GM04504 (cell line): ENCODE data around the gene GRK3.

ENCODE experiments used
- DNase-seq: peaks from one replicate; pipeline ENCODE4 v3.0.0-alpha.2; 2012; ENCODE audit warnings: low read depth

Gene GRK3

DNA sequence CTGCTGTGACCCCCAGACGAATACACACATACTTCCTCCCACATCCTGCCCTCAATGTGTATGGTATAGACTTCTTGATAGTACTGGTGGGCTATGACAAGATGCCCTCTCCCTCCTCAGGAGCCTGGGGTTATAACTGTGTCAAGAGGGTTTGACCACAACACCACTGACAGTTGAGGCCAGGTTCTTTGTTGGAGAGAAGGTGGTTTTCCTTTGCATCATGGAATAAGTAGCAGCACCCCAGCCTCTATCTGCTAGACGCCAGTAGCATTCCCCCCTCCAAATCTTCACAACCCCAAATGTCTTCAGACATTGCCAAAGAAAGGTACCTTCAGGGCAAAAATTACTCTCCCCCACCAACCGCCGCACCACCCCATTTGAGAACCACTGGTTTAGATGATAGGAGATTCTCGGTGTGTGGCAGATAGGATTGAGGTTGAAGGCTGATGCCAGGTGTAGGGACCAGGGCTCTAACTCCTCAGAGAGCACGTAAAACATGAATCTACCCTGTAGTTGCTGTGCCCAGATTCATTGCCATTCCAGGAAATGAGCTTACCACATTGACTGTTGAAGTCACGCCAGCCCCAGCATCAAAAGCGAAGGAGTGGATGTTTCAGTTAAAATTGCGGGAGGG, 172.0 kb downstream of the GRK3 start:
- no peak for DNase-seq

DNA sequence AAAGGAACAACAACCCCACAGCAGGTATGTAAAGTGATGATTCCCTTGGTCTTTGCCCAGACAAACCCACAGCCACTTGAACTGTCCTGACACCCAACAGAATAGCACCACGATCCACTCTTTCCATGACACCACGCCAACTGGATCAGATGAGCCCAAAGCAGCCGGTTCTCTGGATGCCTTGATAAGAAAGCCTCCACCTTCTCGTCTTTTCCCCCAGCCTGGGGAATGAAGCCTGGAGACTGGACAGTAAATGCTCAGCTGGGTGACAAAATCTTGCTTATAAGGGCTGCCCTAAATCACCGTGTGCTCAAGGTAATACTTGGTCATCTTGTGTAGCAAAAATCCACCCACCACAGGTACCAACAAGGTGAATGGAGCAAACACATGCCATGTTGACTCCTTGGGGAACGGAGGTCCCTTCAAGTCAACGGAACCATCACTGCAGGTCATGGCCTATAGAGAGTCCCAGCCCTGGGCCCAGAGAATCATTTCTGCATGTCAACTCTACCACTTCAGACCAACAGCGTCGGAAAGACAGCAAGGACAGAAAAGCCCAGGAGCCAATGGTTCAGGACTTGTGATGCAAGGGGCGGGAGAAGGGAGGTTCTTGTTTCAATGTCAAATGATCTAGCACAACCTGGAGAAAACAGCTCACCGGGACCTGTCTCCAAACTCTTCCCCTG, 175.3 kb downstream of the GRK3 start:
- no peak for DNase-seq

- DNase-seq: no peak
Measured at GRCh38 chr22:25741692-25742626, 177.5 kb downstream of the GRK3 start, which contains the start of gene MYO18B. MYO18B (plus strand) TSS chr22:25742188; CDS start chr22:25761093, 18,905 bp downstream.

- DNase-seq: no peak
Measured at GRCh38 chr22:25742918-25743708, 178.6 kb downstream of the GRK3 start.

- no peak for DNase-seq
Measured at GRCh38 chr22:25744694-25745093, 180.2 kb downstream of the GRK3 start.

DNA sequence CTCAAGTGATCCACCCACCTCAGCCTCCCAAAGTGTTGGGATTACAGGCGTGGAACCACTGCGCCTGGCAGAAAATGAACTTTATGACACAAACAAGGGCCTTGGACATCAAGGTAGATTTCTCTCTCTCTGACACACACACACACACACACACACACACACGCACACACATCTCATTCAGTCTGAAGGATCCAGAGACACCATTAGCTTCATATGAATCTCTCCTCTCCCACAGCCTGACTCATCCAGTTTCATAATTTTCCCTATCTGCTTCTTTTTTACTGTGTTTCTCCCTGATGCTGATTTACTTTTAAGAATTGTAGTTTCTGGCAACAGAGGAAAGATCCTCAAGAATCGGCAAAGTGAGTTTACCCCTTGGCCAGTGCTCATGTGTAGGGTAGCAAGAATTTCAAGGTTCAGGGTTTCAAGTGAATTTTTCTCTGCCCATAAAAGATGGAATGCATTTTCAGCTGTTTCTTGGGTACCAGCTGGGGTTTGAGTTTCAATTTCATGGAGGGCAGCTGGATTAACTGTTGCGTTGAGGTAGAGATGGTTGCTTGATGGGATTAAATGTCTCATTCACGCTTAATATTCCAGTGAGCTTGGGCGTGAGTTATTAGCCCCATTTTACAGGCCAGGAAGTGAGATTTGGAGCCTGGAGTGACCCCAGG, 181.0 kb downstream of the GRK3 start:
- peak; percentile 20 for DNase-seq

- DNase-seq: peak; percentile 14
Measured at GRCh38 chr22:25746012-25746373, 181.5 kb downstream of the GRK3 start.

DNA sequence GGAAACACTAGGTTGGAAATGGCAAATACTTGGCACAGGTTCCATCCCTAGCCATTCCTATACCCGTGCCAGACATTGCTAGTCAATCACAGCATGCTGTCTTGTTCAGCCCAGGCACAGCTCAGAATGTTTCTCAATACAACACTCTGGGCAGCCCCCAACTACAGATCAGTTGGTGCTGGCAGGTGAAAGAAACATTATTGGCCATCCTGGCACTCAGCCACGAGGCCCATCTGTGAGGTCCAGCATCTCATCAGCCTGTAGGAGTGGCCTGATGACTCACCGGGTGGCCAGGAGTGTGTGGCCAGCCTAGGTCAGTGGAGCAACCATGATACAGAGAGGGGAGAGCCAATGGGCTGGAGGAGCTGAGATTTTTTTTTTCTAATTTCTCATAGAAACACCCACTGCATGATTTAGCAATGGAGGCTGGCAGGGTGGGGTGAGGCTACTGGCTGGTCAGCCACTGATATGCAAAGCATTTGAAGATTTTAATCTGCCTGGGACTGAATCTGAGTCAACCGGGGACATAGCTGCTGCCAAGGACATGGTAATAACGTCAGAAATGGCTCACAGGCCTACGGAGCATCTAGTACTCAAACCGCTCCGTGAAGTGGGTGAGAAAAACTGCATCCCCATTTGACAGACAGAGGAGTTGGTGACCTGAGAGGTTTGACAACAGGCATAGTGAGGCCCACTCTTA, 182.9 kb downstream of the GRK3 start:
- peak; percentile 78 for DNase-seq

DNA sequence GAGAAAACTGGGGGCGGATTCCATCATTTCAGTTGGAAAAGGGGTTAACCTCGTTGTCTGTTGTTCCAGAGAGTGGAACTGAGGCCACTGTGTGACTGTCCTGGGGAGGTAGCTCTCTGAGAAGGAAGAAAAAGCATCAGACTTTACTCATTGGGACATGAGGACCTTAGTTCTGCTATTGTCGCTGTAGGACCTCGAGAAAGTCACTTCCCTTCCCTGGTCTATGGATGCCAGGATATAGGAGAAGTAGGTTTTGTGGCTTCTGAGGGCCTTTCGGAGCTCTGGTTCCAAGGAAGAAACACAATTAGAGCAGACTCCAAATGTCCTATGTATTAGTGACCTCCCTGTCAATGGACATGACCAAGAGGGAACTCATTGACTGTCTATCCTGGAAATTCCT, 183.7 kb downstream of the GRK3 start:
- no peak for DNase-seq

DNA sequence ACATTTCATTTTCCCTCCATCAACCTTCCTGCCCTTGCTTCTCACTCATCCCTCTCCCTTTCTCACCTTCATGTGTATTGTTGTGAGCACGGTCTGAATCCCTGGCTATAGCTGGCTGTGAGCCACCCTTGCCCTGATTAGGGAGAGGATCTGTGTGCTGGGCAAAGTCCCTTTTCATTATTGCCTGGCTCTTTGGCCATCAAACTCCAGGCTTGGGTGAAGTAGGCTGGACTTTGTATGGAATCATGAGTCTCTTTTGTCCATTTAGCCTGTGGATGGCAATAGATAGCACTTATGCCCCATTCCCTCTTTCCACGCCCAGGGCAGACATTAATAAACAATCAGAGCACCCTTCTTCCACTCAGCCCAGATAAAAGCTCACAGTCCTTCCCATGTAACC, 184.2 kb downstream of the GRK3 start:
- no peak for DNase-seq

DNA sequence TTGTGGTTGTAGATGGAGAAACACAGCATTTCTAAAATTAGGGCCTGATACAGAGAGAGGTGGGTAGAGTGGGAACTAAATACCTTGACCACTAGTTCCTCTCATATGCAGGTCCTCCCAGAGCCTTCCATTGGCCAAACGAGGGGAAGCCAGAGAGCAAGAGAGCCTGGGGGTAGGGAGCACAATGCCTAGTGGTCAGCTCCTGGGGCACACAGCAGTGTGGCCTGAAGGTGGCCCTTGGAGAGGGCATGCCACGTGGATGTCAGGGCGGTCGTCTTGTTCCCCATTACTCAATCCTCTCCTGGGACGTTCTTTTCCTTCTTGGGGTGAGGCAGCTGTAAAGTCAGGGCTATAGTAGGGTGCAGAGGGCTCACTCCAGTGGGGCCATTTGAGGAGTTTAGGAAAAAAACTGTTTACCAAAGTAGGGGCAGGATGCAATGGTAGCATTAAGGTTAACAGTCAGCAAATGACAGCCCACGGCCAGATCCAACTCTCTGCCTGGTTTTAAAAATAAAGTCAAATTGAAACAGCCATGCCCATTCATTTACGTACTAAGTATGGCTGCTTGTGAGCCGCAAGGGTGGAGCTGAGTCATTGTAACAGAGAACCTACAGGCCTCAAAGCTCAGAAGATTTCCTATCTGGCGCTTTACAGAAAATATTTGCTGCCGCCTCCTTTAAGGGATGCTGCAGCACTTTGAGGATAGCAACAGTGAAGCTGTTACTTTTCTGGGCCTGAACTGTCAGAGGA, 185.1 kb downstream of the GRK3 start:
- DNase-seq: no peak

DNA sequence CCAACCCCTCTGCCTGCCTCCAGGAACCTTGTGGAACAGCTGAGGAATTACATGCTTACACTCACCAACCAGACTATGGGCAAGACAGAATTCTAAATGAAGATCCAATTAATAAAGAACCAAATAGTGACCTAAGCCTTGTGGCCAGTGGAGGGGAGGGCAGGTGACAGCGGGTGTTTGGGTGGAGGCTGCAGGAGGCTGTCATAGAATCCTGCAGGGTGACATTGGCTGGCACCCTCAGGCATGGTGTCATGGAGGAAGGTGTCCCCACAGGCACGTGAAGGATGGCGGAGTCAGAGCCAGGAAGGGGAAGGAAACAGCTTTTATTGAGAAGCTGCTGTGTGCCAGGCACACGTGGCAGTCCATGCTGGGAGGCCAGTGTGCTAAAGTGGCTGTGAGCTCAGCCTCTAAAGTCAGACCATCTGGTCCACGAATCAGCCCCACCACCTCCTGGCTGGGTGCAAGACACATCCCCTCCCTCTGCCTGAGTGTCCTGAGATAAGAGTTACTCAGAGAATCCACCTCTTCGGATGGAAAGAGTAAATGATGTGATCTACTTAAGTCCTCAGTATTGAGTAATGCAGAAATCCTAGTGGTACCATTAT, 186.2 kb downstream of the GRK3 start:
- no peak for DNase-seq

- DNase-seq: no peak
Measured at GRCh38 chr22:25751174-25751581, 186.7 kb downstream of the GRK3 start.

GRCh38 chr22:25752615-25753214, 188.2 kb downstream of the GRK3 start:
- DNase-seq: no peak

DNA sequence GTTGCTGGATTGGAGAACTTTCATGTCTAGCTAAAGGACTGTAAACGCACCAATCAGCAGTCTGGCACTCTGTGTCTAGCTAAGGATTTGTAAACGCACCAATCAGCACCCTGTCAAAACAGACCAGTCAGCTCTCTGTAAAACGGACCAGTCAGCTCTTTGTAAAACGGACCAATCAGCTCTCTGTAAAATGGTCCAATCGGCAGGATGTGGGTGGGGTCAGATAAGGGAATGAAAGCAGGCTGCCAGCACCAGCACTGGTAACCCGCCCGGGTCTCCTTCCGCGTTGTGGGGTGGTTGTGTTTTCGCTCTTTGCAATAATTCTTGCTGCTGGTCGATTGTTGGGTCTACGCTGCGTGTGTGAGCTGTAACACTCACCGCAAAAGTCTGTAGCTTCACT, 188.8 kb downstream of the GRK3 start:
- DNase-seq: no peak

GRCh38 chr22:25754527-25755202, 190.2 kb downstream of the GRK3 start:
- DNase-seq: no peak

- DNase-seq: no peak
Measured at GRCh38 chr22:25757686-25758085, 193.2 kb downstream of the GRK3 start.

- DNase-seq: no peak
Measured at GRCh38 chr22:25758316-25758715, 193.8 kb downstream of the GRK3 start.

- DNase-seq: peak; percentile 74
Measured at GRCh38 chr22:25759825-25760231, 195.4 kb downstream of the GRK3 start.
